Fibroblast of lung (primary cell): ENCODE data around the gene HTR3C. TPM values are rescaled to one million over a fixed set of nuclear protein-coding genes. Genes with fewer than 3 reads are reported as not detected.

Experiments
- DNase-seq, 2 donors: peaks; one replicate each; pipeline versions ENCODE4 v3.0.0 to v3.0.0-alpha.2; 2010; ENCODE audit warnings: low read depth in 2 of 2
- H2AFZ ChIP-seq: 2 replicates; pipeline ENCODE4 v1.5.1; 2012; ENCODE audit warnings: low read length, control low read depth, inconsistent platforms
- H3K27ac ChIP-seq: 2 replicates; pipeline ENCODE4 v1.5.1; 2011; ENCODE audit warnings: low read length, control low read depth; ENCODE audit not compliant: insufficient read depth
- H3K27me3 ChIP-seq: 2 replicates; pipeline ENCODE4 v1.5.1; 2011; ENCODE audit warnings: mild to moderate bottlenecking, low read length; ENCODE audit not compliant: control insufficient read depth, insufficient read depth
- H3K36me3 ChIP-seq: 2 replicates; pipeline ENCODE4 v1.5.1; 2011; ENCODE audit warnings: low read length; ENCODE audit not compliant: control insufficient read depth, insufficient read depth
- H3K4me1 ChIP-seq: 2 replicates; pipeline ENCODE4 v1.5.1; 2011; ENCODE audit warnings: low read length; ENCODE audit not compliant: control insufficient read depth, insufficient read depth; ENCODE audit errors: extremely low read depth
- H3K4me2 ChIP-seq: 2 replicates; pipeline ENCODE4 v1.5.1; 2011; ENCODE audit warnings: low read length, control low read depth; ENCODE audit not compliant: insufficient read depth; ENCODE audit errors: extremely low read depth
- H3K4me3 ChIP-seq, 4 experiments: fragments of 200-600 bp in 1 of 4; sonication (generic) in 1 of 4; replicated peaks in 1 of 4; 2 replicates each; pipeline ENCODE4 v1.5.1; 2011 to 2016; ENCODE audit warnings: low read length in 4 of 4, low read depth in 3 of 4, mild to moderate bottlenecking in 3 of 4, control low read depth in 2 of 4, inconsistent platforms in 1 of 4, mixed read lengths in 1 of 4; ENCODE audit not compliant: insufficient read depth in 1 of 4; ENCODE audit errors: control extremely low read depth in 1 of 4
- H3K79me2 ChIP-seq: 2 replicates; pipeline ENCODE4 v1.5.1; 2012; ENCODE audit warnings: mild to moderate bottlenecking, low read length, inconsistent platforms; ENCODE audit not compliant: control insufficient read depth, insufficient read depth
- H3K9ac ChIP-seq: 2 replicates; pipeline ENCODE4 v1.5.1; 2011; ENCODE audit warnings: mild to moderate bottlenecking, low read length, control low read depth; ENCODE audit not compliant: insufficient read depth
- H3K9me3 ChIP-seq: 2 replicates; pipeline ENCODE4 v1.5.1; 2012; ENCODE audit warnings: low read depth, low read length; ENCODE audit not compliant: control insufficient read depth, insufficient read depth
- H4K20me1 ChIP-seq: 2 replicates; pipeline ENCODE4 v1.5.1; 2011; ENCODE audit warnings: low read length; ENCODE audit not compliant: control insufficient read depth, insufficient read depth; ENCODE audit errors: extremely low read depth
- CTCF ChIP-seq, 2 donors: IDR thresholded peaks in 1 of 2; conservative IDR thresholded peaks in 1 of 2; 1 replicate in 1 of 2; 2 replicates in 1 of 2; pipeline ENCODE4 v1.5.1; 2011 to 2012; ENCODE audit warnings: low read length in 2 of 2, control low read depth in 1 of 2, inconsistent platforms in 1 of 2, low read depth in 1 of 2, mild to moderate bottlenecking in 1 of 2
- EZH2 ChIP-seq: IDR thresholded peaks from 2 replicates; pipeline ENCODE4 v1.5.1; 2012; ENCODE audit warnings: low read length, control low read depth, mild to moderate bottlenecking; ENCODE audit errors: missing control alignments
- polyA plus RNA-seq, 2 donors: library from polyadenylated mRNA; depleted of rRNA in 1 of 2; stranded (reverse) in 1 of 2; unstranded in 1 of 2; fragments of >200 nt; gene quantifications; 2 replicates each; pipeline ENCODE4 v1.2.1, GENCODE V29; 2011 to 2012; ENCODE audit warnings: missing spikeins in 1 of 2
- total RNA-seq: library from RNA; depleted of rRNA; stranded (reverse); fragments of >200 nt; gene quantifications from 2 replicates; pipeline ENCODE4 v1.2.1, GENCODE V29; 2014

Gene HTR3C
- total and polyA plus RNA-seq, 2 donors (not counting 1 experiment from before 2014, with no cell fraction given) = not detected

DNA sequence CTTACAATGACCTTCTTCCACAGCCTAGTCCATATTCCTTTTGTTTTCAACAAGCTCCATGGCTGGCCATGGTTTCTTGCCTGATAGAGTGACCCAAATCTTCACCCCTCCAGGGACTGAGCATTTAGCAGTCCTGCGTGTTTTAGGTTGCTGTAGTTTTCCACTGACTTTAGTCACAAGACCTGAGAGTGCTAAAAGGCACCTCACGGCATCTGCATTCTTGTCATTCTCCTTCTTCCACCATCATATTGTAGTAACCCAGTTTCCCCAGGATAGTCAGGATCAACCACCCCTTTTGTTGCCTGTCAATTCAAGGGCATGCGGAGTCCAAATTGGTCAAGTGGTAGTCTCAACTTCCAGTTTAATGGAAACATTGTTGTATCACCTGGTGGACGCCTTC lies 20.8 kb downstream of the HTR3C start:
- no peaks in the 10 kb centered on the region for H3K4me1 ChIP-seq

GRCh38 chr3:184075901-184076300 lies 23.1 kb downstream of the HTR3C start:
- H3K36me3 ChIP-seq = no peaks in the 10 kb centered on the region
- no peaks in the 10 kb centered on the region for H4K20me1 ChIP-seq
- H3K4me2 ChIP-seq = no peak overlapping the region
- no peaks in the 10 kb centered on the region for H3K27me3 ChIP-seq
- no peak overlapping the region for H3K27ac ChIP-seq
- TF ChIP-seq EZH2 (no peak), CTCF (conservative IDR thresholded peaks at IDR 0.05 in 1 of 2, IDR thresholded peaks at IDR 0.05 in 1 of 2; ENCODE audit: low read depth in 1 of 2, low read length in 2 of 2) (no peak)
- H3K4me1 ChIP-seq = no peaks in the 10 kb centered on the region
- no peak overlapping the region for H3K9ac ChIP-seq
- H3K79me2 ChIP-seq = no peaks in the 10 kb centered on the region
- H2AFZ ChIP-seq = no peak overlapping the region
- no peak overlapping the region for H3K4me3 ChIP-seq
- no peaks in the 10 kb centered on the region for H3K9me3 ChIP-seq
- no peak for DNase-seq

More for the DNA sequence above, 20.8 kb downstream of the HTR3C start:
- Histone ChIP-seq H3K27ac (no peak overlapping the region), H2AFZ (no peak overlapping the region), H3K4me3 (no peak overlapping the region), H3K4me2 (no peak overlapping the region), H3K9ac (no peak overlapping the region), H3K9me3 (no peaks in the 10 kb centered on the region), H4K20me1 (no peaks in the 10 kb centered on the region), H3K79me2 (no peaks in the 10 kb centered on the region), H3K27me3 (no peaks in the 10 kb centered on the region), H3K36me3 (no peaks in the 10 kb centered on the region)
- DNase-seq = no peak
- TF ChIP-seq EZH2 = no peak
- TF ChIP-seq CTCF (conservative IDR thresholded peaks at IDR 0.05 in 1 of 2, IDR thresholded peaks at IDR 0.05 in 1 of 2; ENCODE audit: low read depth in 1 of 2, low read length in 2 of 2) = no peak

GRCh38 chr3:184077881-184078280 lies 25.0 kb downstream of the HTR3C start:
- TF ChIP-seq EZH2 (no peak), CTCF (conservative IDR thresholded peaks at IDR 0.05 in 1 of 2, IDR thresholded peaks at IDR 0.05 in 1 of 2; ENCODE audit: low read depth in 1 of 2, low read length in 2 of 2) (no peak)
- no peaks in the 10 kb centered on the region for H4K20me1 ChIP-seq
- H3K27me3 ChIP-seq = no peaks in the 10 kb centered on the region
- no peaks in the 10 kb centered on the region for H3K9me3 ChIP-seq
- no peaks in the 10 kb centered on the region for H3K4me1 ChIP-seq
- no peak overlapping the region for H3K27ac ChIP-seq
- H3K36me3 ChIP-seq = no peaks in the 10 kb centered on the region
- no peak overlapping the region for H3K4me2 ChIP-seq
- no peak overlapping the region for H2AFZ ChIP-seq
- DNase-seq = no peak
- H3K9ac ChIP-seq = no peak overlapping the region
- no peaks in the 10 kb centered on the region for H3K79me2 ChIP-seq
- H3K4me3 ChIP-seq = no peak overlapping the region
